ENCODE data around the gene CACNA1A. TPM values are rescaled to one million over a fixed set of nuclear protein-coding genes. Genes with fewer than 3 reads are reported as not detected.
A peak's percentile ranks its signal among the peaks of the same experiment; 100 is the strongest.

CACNA1A gene
- total and polyA plus RNA-seq, 3 donors from 2014 or later: 9.7 to 22.5 (median 21.8) TPM

DNA sequence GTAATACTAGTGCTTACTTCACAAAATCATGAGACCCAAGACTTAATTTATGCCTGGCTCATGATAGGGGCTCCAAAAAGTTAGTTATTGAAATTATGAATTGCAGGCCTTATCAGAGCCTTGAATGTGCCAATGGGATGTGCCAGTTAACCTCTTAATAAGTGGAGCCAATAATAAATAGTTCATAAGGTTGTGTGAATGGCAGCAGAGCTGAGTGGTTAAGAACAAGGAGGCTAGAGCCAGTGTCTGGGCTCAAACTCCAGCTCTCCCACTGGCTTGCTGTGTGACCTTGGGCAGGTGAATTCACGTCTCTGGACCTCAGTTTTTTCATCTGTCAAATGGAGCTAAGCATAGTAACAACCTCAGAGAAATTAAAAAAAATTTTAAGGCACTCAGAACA lies 222.4 kb downstream of the CACNA1A start:
- Histone ChIP-seq H3K27ac (no peak overlapping the region), H3K9me3 (no peaks in the 10 kb centered on the region), H3K36me3 (ENCODE audit: low read depth, missing control alignments) (no peaks in the 10 kb centered on the region), H3K4me1 (no peaks in the 10 kb centered on the region), H3K27me3 (no peaks in the 10 kb centered on the region), H3K4me3 (no peak overlapping the region)
- TF ChIP-seq POLR2A (IDR thresholded peaks at IDR 0.05): no peak
- TF ChIP-seq, protein P1, sequence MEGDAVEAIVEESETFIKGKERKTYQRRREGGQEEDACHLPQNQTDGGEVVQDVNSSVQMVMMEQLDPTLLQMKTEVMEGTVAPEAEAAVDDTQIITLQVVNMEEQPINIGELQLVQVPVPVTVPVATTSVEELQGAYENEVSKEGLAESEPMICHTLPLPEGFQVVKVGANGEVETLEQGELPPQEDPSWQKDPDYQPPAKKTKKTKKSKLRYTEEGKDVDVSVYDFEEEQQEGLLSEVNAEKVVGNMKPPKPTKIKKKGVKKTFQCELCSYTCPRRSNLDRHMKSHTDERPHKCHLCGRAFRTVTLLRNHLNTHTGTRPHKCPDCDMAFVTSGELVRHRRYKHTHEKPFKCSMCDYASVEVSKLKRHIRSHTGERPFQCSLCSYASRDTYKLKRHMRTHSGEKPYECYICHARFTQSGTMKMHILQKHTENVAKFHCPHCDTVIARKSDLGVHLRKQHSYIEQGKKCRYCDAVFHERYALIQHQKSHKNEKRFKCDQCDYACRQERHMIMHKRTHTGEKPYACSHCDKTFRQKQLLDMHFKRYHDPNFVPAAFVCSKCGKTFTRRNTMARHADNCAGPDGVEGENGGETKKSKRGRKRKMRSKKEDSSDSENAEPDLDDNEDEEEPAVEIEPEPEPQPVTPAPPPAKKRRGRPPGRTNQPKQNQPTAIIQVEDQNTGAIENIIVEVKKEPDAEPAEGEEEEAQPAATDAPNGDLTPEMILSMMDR (IDR thresholded peaks at IDR 0.05): no peak
- WGBS, 2 donors: 65 to 70% methylated on average over 1 of the region's 1 CpG
- intact Hi-C loops (cut with DNase I; ENCODE audit: low total_unique reads): no loop called here
- DNase-seq: no peak

DNA sequence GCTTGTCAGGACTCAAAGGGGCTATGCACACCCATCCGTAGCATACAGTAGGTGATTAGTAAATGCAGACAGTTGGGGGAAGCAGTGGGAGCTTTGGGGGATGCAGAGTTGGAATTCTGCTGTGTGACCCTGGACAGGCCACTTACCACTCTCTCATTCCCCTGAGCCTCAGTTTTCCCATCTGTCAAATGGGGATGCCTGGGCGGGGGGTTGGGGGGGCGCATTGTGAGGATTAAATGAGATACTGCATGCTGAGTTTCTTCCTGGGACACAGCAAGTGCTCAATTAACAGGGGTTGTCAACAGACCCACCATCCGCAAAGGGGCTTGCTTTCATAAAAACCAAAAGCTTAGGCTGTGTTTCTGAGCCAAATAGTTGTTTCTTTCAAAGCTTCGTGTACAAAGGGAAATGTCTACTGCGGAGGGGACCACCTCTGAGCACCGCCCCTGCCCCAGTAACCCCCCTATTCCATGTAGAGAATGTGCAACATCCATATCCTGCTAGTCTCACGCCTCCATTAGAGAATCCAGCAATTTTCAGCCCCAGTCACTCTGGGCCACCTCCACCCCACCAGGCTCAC lies 223.7 kb downstream of the CACNA1A start:
- 74 to 88% methylated on average over 8 of the region's 8 CpGs for WGBS, 2 donors
- H3K4me3 ChIP-seq: no peak overlapping the region
- H3K27me3 ChIP-seq: no peaks in the 10 kb centered on the region
- intact Hi-C loops (cut with DNase I; ENCODE audit: low total_unique reads): no loop called here
- DNase-seq: no peak
- no peak overlapping the region for H3K27ac ChIP-seq
- H3K36me3 ChIP-seq (ENCODE audit: low read depth, missing control alignments): no peaks in the 10 kb centered on the region
- H3K9me3 ChIP-seq: no peaks in the 10 kb centered on the region
- no peaks in the 10 kb centered on the region for H3K4me1 ChIP-seq
- TF ChIP-seq, protein P1 (IDR thresholded peaks at IDR 0.05): no peak
- no peak for TF ChIP-seq POLR2A (IDR thresholded peaks at IDR 0.05)

DNA sequence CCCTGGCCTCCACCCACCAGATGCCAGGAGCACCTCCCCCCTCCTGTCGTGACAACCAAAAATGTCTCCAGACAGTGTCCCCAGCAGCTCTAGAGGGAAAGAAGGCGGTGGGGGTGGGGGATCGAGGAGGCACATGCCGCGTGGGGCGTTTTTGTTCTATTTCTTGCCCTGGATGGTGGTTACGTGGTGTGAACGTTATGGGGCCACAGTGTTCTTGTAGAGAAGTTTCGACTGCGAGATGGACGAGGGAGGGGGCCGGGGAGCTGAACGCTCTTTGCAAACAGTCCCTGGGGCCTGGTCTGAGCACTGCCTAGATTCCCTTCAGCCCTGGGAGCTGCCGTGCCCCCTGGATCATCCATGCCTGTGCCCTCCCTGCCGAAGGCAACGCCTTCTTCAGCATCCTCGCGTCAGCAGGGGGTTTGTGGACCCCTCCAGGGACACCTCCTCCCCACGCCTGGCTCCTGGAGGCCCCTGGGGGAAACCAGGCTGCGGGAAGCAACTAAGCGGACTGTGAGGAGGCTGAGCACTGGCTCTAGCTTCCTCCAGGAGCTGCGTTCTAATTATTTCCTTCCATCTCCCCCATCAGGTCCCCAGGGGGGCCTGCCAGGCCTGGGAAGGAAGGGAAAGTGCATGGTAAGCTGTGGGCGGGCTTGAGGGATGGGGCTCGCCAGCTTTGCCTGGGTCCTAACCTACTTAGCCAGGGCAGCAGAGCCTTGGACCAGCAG lies 224.6 kb downstream of the CACNA1A start:
- intact Hi-C loops (cut with DNase I; ENCODE audit: low total_unique reads): no loop called here
- TF ChIP-seq POLR2A (IDR thresholded peaks at IDR 0.05): no peak
- TF ChIP-seq, protein P1 (IDR thresholded peaks at IDR 0.05): no peak
- no peak for DNase-seq
- Histone ChIP-seq H3K27me3 (no peaks in the 10 kb centered on the region), H3K4me1 (no peaks in the 10 kb centered on the region), H3K9me3 (no peaks in the 10 kb centered on the region), H3K27ac (no peak overlapping the region), H3K4me3 (no peak overlapping the region), H3K36me3 (ENCODE audit: low read depth, missing control alignments) (no peaks in the 10 kb centered on the region)
- 36 to 43% methylated on average over 15 to 24 of the region's 24 CpGs for WGBS, 2 donors

DNA sequence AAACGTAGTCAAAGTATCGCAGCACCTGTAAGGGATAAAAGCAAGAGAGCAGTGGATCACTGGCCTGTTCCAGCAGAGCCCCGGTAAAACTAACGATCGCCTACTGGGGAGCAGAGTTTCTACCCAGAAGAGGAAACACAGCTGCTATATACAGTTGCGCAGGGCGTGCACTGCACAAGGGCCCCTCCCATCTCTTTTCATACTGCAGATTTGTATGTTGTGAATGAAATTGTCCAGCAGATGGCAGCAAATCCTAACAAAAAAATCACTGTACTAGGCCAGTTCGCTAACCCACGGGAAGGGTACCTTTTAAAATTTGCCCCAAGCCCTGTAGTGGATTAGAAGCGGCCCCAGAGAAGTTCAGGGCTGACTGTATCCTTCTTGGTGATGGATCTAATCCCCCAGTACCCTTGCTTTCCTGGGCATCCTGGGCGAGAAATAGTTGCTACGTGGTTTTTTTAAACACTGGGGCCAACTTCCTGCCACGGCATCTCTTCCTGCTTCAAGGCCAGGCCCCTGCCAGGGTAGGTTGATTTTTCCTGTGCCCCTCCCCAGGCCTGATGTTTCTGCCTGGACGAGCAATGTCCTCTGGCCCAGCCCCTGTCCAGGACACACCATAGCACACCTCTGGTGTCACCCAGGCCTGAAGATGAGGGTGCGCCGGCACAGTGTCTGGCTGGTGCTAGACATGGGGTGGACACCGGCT lies 229.0 kb downstream of the CACNA1A start:
- DNase-seq: peak; percentile 63
- Histone ChIP-seq H3K4me3 (no peak overlapping the region), H3K27ac (no peak overlapping the region), H3K36me3 (ENCODE audit: low read depth, missing control alignments) (no peaks in the 10 kb centered on the region), H3K9me3 (no peaks in the 10 kb centered on the region), H3K4me1 (no peaks in the 10 kb centered on the region), H3K27me3 (no peaks in the 10 kb centered on the region)
- TF ChIP-seq, protein P1 (IDR thresholded peaks at IDR 0.05): peak; percentile 54 to 74 (median 68)
- no peak for TF ChIP-seq POLR2A (IDR thresholded peaks at IDR 0.05)
- 55 to 56% methylated on average over 14 to 17 of the region's 17 CpGs for WGBS, 2 donors
- intact Hi-C loops (cut with DNase I; ENCODE audit: low total_unique reads): no loop called here
